GM13976 (cell line): Measurements from ENCODE around the gene CLDN16.

Experiments
- DNase-seq: peaks from one replicate; pipeline ENCODE4 v3.0.0; 2012; ENCODE audit warnings: low spot score
- CTCF ChIP-seq: IDR thresholded peaks from 2 replicates; pipeline ENCODE4 v1.5.1; 2012; ENCODE audit warnings: borderline replicate concordance, mild to moderate bottlenecking; ENCODE audit not compliant: insufficient read depth; ENCODE audit errors: extremely low read depth, missing control alignments, control extremely low read depth
- in situ Hi-C: fragments of 300-500 bp; cut with MboI; formaldehyde crosslinking; loops from one replicate; pipeline ENCODE4 v1.12.0; 2022; ENCODE audit warnings: low sequenced_read_pairs, mixed read lengths, inconsistent platforms; ENCODE audit not compliant: unreplicated experiment

Gene CLDN16

GRCh38 chr3:190361791-190362190, 26.2 kb upstream of the CLDN16 start:
- no peak for TF ChIP-seq CTCF
- in situ Hi-C loops, result no loop called here
- no peak for DNase-seq

DNA sequence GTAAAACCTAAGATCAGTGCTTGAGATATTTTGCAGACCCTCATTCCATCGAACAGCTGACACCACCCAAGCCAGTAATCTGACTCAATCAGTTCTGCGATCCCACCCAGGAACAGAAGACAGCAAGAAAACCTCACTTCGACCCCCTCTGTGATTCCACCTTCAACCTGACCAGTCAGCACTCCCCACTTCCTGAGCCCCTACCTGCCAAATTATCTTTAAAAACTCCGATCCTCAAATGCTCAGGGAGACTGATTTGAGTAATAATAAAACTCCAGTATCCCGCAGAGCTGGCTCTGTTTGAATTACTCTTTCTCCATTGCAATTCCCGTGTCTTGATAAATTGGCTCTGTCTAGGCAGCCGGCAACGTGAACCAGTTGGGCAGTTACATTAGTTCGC, 25.7 kb upstream of the CLDN16 start:
- DNase-seq, result no peak
- in situ Hi-C loops, result no loop called here
- no peak for TF ChIP-seq CTCF

DNA sequence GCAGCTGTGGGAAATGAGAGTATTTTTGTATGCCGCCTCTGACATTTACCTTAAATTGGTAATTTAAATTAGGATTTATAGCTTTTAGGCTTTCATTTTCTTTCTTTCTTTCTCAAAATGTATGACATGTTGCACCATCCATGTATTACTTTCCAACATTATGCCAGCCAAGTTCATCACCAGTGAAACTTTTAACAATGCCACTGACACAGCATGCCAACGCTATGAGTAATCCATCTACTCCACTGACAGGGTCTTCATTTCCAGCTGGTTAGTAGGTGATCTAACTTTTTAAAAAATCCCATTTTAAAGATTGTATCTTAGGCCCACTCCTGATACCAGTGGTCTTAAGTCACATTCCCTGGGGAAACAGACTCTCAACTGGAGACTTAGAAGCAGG, 21.8 kb upstream of the CLDN16 start:
- in situ Hi-C loops, result no loop called here
- no peak for TF ChIP-seq CTCF
- no peak for DNase-seq

- TF ChIP-seq CTCF, result no peak
- in situ Hi-C loops, result no loop called here
- no peak for DNase-seq
Measured at GRCh38 chr3:190368881-190369280, 19.1 kb upstream of the CLDN16 start.

GRCh38 chr3:190369668-190370295, 18.2 kb upstream of the CLDN16 start:
- DNase-seq, result no peak
- in situ Hi-C loops, result no loop called here
- no peak for TF ChIP-seq CTCF

GRCh38 chr3:190370369-190370768, 17.6 kb upstream of the CLDN16 start:
- in situ Hi-C loops, result no loop called here
- no peak for TF ChIP-seq CTCF
- no peak for DNase-seq

GRCh38 chr3:190371152-190371551, 16.8 kb upstream of the CLDN16 start:
- no peak for TF ChIP-seq CTCF
- no peak for DNase-seq
- in situ Hi-C loops, result no loop called here
